ENCODE measurements around the gene ARRB1. TPM values are rescaled to one million over a fixed set of nuclear protein-coding genes. Genes with fewer than 3 reads are reported as not detected.
A peak's percentile ranks its signal among the peaks of the same experiment; 100 is the strongest.

ARRB1 gene
- total and polyA plus RNA-seq, 2 of the 13 experiments (the other 11 are each of a cell fraction or from before 2014, with no cell fraction given): 22.5 to 35.7 TPM

- TF ChIP-seq PAX8 (CRISPR knock-in tag; IDR thresholded peaks at IDR 0.05; ENCODE audit: borderline replicate concordance) (no peak), ZNF24 (IDR thresholded peaks at IDR 0.05) (no peak), YEATS2 (CRISPR knock-in tag; IDR thresholded peaks at IDR 0.05; ENCODE audit: borderline replicate concordance) (peak; percentile 23; the same call in 1 of the 2 replicates), E2F2 (CRISPR knock-in tag; IDR thresholded peaks at IDR 0.05; ENCODE audit: borderline replicate concordance) (no peak), ZMYM4 (CRISPR knock-in tag; IDR thresholded peaks at IDR 0.05) (no peak), PHF21A (CRISPR knock-in tag; IDR thresholded peaks at IDR 0.05) (peak; percentile 91), ZNF484 (CRISPR knock-in tag; IDR thresholded peaks at IDR 0.05; ENCODE audit: borderline replicate concordance, low read depth) (peak; percentile 18; the same call in 1 of the 2 replicates), ZNF567 (CRISPR knock-in tag; IDR thresholded peaks at IDR 0.05; ENCODE audit: borderline replicate concordance) (peak; percentile 66; the same call in 1 of the 2 replicates), FOXA1 (IDR thresholded peaks at IDR 0.05) (no peak), FOXA1 (CRISPR knock-in tag; IDR thresholded peaks at IDR 0.05) (peak; percentile 6; the same call in 1 of the 2 replicates), KLF16 (CRISPR knock-in tag; IDR thresholded peaks at IDR 0.05) (peak in 1 of 2 experiments; percentile 83; a peak in 2 of 4 replicates), CBX5 (CRISPR knock-in tag; IDR thresholded peaks at IDR 0.05; ENCODE audit: borderline replicate concordance) (no peak), CSRNP2 (CRISPR knock-in tag; conservative IDR thresholded peaks at IDR 0.05; ENCODE audit: low read depth) (no peak), MBD4 (IDR thresholded peaks at IDR 0.05; ENCODE audit: borderline replicate concordance, low read length) (no peak), ZNF367 (CRISPR knock-in tag; IDR thresholded peaks at IDR 0.05; ENCODE audit: borderline replicate concordance) (no peak), ZNF83 (CRISPR knock-in tag; IDR thresholded peaks at IDR 0.05; ENCODE audit: borderline replicate concordance) (no peak), CEBPZ (IDR thresholded peaks at IDR 0.05; ENCODE audit: low read length) (no peak), ZNF33B (CRISPR knock-in tag; IDR thresholded peaks at IDR 0.05) (no peak), NR0B2 (CRISPR knock-in tag; IDR thresholded peaks at IDR 0.05) (0 out of 2 replicates have a peak, but pooled peaks have one; percentile 64), RAD51 (IDR thresholded peaks at IDR 0.05; ENCODE audit: borderline replicate concordance) (no peak), KLF11 (CRISPR knock-in tag; IDR thresholded peaks at IDR 0.05) (0 out of 2 replicates have a peak, but pooled peaks have one; percentile 68), ZNF333 (CRISPR knock-in tag; IDR thresholded peaks at IDR 0.05; ENCODE audit: borderline replicate concordance) (no peak)
- TF ChIP-seq, protein P1, sequence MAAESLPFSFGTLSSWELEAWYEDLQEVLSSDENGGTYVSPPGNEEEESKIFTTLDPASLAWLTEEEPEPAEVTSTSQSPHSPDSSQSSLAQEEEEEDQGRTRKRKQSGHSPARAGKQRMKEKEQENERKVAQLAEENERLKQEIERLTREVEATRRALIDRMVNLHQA (CRISPR knock-in tag; IDR thresholded peaks at IDR 0.05): no peak
Observed at GRCh38 chr11:75351791-75352587, 528 bp upstream of the ARRB1 start (continued).
